AG08395 (cell line): ENCODE data around the gene RTTN.
"Not testable (repeated sequence)": the region's sequence is repeated elsewhere in the genome, so short reads cannot be mapped to it uniquely, and the experiment has no call there.

Experiments
- DNase-seq: peaks from one replicate; pipeline ENCODE4 v3.0.0; 2012; ENCODE audit warnings: mixed read lengths, low spot score

Gene RTTN

GRCh38 chr18:69980982-69981804 is 224.3 kb downstream of the RTTN start:
- no peak for DNase-seq

GRCh38 chr18:69980509-69980908 is 225.0 kb downstream of the RTTN start:
- no peak for DNase-seq

- DNase-seq, result no peak
Observed at GRCh38 chr18:69978732-69979715, 226.5 kb downstream of the RTTN start.

GRCh38 chr18:69975294-69975693 is 230.2 kb downstream of the RTTN start:
- DNase-seq, result not testable (repeated sequence)

GRCh38 chr18:69974365-69974764 is 231.1 kb downstream of the RTTN start:
- no peak for DNase-seq

GRCh38 chr18:69969491-69969890 is 236.0 kb downstream of the RTTN start:
- no peak for DNase-seq

- DNase-seq, result no peak
Observed at GRCh38 chr18:69968039-69968438, 237.4 kb downstream of the RTTN start.

GRCh38 chr18:69963196-69963595 is 242.3 kb downstream of the RTTN start:
- DNase-seq, result no peak

- DNase-seq, result no peak
Observed at GRCh38 chr18:69961718-69962117, 243.8 kb downstream of the RTTN start.

GRCh38 chr18:69958422-69958821 is 247.1 kb downstream of the RTTN start:
- DNase-seq, result no peak

GRCh38 chr18:69957747-69958146 is 247.7 kb downstream of the RTTN start:
- DNase-seq, result no peak

- no peak for DNase-seq
Observed at GRCh38 chr18:69956665-69957620, 248.5 kb downstream of the RTTN start.

- no peak for DNase-seq
Observed at GRCh38 chr18:69956057-69956456, 249.4 kb downstream of the RTTN start.

- no peak for DNase-seq
Observed at GRCh38 chr18:69954719-69955480, 250.6 kb downstream of the RTTN start.

- DNase-seq, result no peak
Observed at GRCh38 chr18:69953191-69953590, 252.3 kb downstream of the RTTN start.
